Measurements from ENCODE around the gene LRP6.

GRCh38 chr12:12228402-12228801 is 38.4 kb downstream of the LRP6 start:
- TF ChIP-seq CTCF (IDR thresholded peaks at IDR 0.05 in 8 of 11, conservative IDR thresholded peaks at IDR 0.05 in 3 of 11) (no peak), POLR2A (IDR thresholded peaks at IDR 0.05) (no peak), POLR2AphosphoS5 (IDR thresholded peaks at IDR 0.05) (no peak)
